HCT116 (cell line): ENCODE results near the gene FAT1.

Experiments used
- EZH2 ChIP-seq: fragments of 200-600 bp; sonication (generic); IDR thresholded peaks from 2 replicates; pipeline ENCODE4 v1.6.1; 2017; ENCODE audit warnings: antibody characterized with exemption, mixed run types
- EZH2phosphoT487 ChIP-seq: fragments of 200-600 bp; IDR thresholded peaks from 2 replicates; pipeline ENCODE4 v1.6.1; 2018; ENCODE audit warnings: antibody characterized with exemption, borderline replicate concordance
- FOSL1 ChIP-seq: IDR thresholded peaks from 2 replicates; pipeline ENCODE4 v1.6.1; 2012; ENCODE audit warnings: low read depth
- POLR2AphosphoS5 ChIP-seq: IDR thresholded peaks from 2 replicates; pipeline ENCODE4 v1.6.1; 2011; ENCODE audit warnings: mild to moderate bottlenecking, low read depth, low read length, moderate library complexity
- TF ChIP-seq, protein P1 (sequence below), 3 experiments: fragments of 200-600 bp in 1 of 3; sonication (generic) in 1 of 3; IDR thresholded peaks in 2 of 3; conservative IDR thresholded peaks in 1 of 3; 2 replicates each; pipeline ENCODE4 v1.5.1; 2012 to 2017; ENCODE audit warnings: low read depth in 2 of 3, low read length in 2 of 3, antibody characterized with exemption in 1 of 3, borderline replicate concordance in 1 of 3, control low read depth in 1 of 3, mild to moderate bottlenecking in 1 of 3, mixed read lengths in 1 of 3, mixed run types in 1 of 3, moderate library complexity in 1 of 3; ENCODE audit not compliant: insufficient read depth in 1 of 3
- TF ChIP-seq, protein P2 (sequence below): IDR thresholded peaks from 2 replicates; pipeline ENCODE4 v1.6.1; 2012; ENCODE audit warnings: low read depth

DNA sequence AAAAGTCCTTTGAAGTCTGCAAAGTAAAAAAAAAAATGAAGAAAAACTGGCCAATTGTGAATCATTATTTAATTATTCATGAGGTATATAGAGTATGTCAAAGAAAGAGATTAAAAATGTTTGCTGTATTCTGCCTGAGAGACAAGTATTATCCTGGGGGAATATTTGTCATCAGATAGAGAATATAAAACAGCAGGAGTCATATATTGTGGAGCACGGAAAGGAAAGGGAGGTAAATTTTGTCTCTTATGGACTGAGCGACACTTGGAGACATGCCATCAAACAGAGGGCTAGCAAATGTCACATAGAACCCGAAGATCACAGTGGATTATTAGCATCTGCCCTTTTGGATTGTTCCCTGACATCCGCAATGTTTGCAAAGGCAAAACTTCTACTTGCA, 39.2 kb upstream of the FAT1 start:
- TF ChIP-seq, protein P1, sequence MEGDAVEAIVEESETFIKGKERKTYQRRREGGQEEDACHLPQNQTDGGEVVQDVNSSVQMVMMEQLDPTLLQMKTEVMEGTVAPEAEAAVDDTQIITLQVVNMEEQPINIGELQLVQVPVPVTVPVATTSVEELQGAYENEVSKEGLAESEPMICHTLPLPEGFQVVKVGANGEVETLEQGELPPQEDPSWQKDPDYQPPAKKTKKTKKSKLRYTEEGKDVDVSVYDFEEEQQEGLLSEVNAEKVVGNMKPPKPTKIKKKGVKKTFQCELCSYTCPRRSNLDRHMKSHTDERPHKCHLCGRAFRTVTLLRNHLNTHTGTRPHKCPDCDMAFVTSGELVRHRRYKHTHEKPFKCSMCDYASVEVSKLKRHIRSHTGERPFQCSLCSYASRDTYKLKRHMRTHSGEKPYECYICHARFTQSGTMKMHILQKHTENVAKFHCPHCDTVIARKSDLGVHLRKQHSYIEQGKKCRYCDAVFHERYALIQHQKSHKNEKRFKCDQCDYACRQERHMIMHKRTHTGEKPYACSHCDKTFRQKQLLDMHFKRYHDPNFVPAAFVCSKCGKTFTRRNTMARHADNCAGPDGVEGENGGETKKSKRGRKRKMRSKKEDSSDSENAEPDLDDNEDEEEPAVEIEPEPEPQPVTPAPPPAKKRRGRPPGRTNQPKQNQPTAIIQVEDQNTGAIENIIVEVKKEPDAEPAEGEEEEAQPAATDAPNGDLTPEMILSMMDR (IDR thresholded peaks at IDR 0.05 in 2 of 3, conservative IDR thresholded peaks at IDR 0.05 in 1 of 3; ENCODE audit: borderline replicate concordance in 1 of 3, insufficient read depth in 1 of 3, low read depth in 2 of 3, low read length in 2 of 3) = no peak
- TF ChIP-seq EZH2phosphoT487 (no peak), POLR2AphosphoS5 (no peak), FOSL1 (no peak), EZH2 (no peak)
- TF ChIP-seq, protein P2, sequence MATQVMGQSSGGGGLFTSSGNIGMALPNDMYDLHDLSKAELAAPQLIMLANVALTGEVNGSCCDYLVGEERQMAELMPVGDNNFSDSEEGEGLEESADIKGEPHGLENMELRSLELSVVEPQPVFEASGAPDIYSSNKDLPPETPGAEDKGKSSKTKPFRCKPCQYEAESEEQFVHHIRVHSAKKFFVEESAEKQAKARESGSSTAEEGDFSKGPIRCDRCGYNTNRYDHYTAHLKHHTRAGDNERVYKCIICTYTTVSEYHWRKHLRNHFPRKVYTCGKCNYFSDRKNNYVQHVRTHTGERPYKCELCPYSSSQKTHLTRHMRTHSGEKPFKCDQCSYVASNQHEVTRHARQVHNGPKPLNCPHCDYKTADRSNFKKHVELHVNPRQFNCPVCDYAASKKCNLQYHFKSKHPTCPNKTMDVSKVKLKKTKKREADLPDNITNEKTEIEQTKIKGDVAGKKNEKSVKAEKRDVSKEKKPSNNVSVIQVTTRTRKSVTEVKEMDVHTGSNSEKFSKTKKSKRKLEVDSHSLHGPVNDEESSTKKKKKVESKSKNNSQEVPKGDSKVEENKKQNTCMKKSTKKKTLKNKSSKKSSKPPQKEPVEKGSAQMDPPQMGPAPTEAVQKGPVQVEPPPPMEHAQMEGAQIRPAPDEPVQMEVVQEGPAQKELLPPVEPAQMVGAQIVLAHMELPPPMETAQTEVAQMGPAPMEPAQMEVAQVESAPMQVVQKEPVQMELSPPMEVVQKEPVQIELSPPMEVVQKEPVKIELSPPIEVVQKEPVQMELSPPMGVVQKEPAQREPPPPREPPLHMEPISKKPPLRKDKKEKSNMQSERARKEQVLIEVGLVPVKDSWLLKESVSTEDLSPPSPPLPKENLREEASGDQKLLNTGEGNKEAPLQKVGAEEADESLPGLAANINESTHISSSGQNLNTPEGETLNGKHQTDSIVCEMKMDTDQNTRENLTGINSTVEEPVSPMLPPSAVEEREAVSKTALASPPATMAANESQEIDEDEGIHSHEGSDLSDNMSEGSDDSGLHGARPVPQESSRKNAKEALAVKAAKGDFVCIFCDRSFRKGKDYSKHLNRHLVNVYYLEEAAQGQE = no peak
